ENCODE data around the gene CEP89. TPM values are rescaled to one million over a fixed set of nuclear protein-coding genes. Genes with fewer than 3 reads are reported as not detected.

The CEP89 gene
- total RNA-seq, 1 experiment from 2014 or later: 14.5 TPM

GRCh38 chr19:32877977-32878745, 93.6 kb downstream of the CEP89 start:
- Histone ChIP-seq H3K9me3 (no peaks in the 10 kb centered on the region), H3K4me1 (no peaks in the 10 kb centered on the region; the same call in 1 of the 2 replicates), H3K4me3 (ENCODE audit: low read depth, low read length) (no peak overlapping the region), H3K36me3 (ENCODE audit: control insufficient read depth, insufficient read depth, low read length) (no peaks in the 10 kb centered on the region), H3K27me3 (replicated peaks; ENCODE audit: control insufficient read depth, insufficient read depth, low read length) (no peaks in the 10 kb centered on the region)
- Mint-ChIP-seq H3K4me1 (ENCODE audit: low read depth, unreplicated experiment) (peaks cover 11% of the 10 kb centered on the region), H3K36me3 (ENCODE audit: insufficient read depth, unreplicated experiment) (no peaks in the 10 kb centered on the region), H3K9me3 (ENCODE audit: unreplicated experiment) (no peaks in the 10 kb centered on the region), H3K27ac (ENCODE audit: unreplicated experiment) (peak overlapping the region; percentile 57), H3K4me3 (ENCODE audit: unreplicated experiment) (no peak overlapping the region), H3K27me3 (ENCODE audit: insufficient read depth, unreplicated experiment) (no peaks in the 10 kb centered on the region)
- BruUV-seq (replicated peaks): no TSS peak
- no peak for DNase-seq
- ChIA-PET POLR2A (no interaction called here), CTCF (no interaction called here)
- intact Hi-C loops (cut with micrococcal nuclease; ENCODE audit: unreplicated experiment): no loop called here
- TF ChIP-seq CTCF (IDR thresholded peaks at IDR 0.05; ENCODE audit: insufficient read depth in 1 of 2, low read depth in 1 of 2, low read length in 1 of 2, severe bottlenecking in 1 of 2, unreplicated experiment in 1 of 2): no peak

DNA sequence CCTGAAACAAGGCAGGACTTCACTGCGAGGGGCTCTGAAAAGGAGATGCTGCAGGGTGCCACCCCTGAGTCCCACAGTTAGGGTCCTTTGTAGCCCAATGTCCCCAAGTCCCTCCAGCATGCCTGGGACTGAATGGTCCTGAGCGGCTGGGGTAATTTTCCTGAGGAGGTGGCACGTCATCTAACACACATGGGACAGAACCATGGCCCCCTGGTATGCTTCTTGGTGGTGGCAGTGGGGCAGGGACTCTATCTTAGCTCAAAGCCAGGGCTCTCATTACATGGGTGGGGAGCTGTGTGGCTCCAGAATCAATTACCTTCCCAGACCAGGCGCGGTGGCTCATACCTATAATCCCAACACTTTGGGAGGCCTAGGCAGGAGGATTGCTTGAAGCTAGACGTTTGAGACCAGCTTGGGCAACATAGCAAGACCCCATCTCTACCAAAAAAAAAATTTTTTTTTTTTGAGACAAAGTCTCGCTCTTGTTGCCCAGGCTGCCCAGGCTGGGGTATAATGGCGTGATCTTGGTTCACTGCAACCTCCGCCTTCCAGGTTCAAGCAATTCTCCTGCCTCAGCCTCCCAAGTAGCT, 94.3 kb downstream of the CEP89 start:
- POLR2A ChIA-PET: no interaction called here
- H3K4me1 Mint-ChIP-seq (ENCODE audit: low read depth, unreplicated experiment): peaks cover 11% of the 10 kb centered on the region
- no peaks in the 10 kb centered on the region for H3K36me3 Mint-ChIP-seq (ENCODE audit: insufficient read depth, unreplicated experiment)
- no TSS peak for BruUV-seq (replicated peaks)
- H3K4me3 Mint-ChIP-seq (ENCODE audit: unreplicated experiment): no peak overlapping the region
- CTCF ChIA-PET: no interaction called here
- DNase-seq: no peak
- no peak for TF ChIP-seq CTCF (IDR thresholded peaks at IDR 0.05; ENCODE audit: insufficient read depth in 1 of 2, low read depth in 1 of 2, low read length in 1 of 2, severe bottlenecking in 1 of 2, unreplicated experiment in 1 of 2)
- intact Hi-C loops (cut with micrococcal nuclease; ENCODE audit: unreplicated experiment): no loop called here
- no peaks in the 10 kb centered on the region for H3K27me3 Mint-ChIP-seq (ENCODE audit: insufficient read depth, unreplicated experiment)
- H3K9me3 Mint-ChIP-seq (ENCODE audit: unreplicated experiment): no peaks in the 10 kb centered on the region
- H3K4me1 ChIP-seq: no peaks in the 10 kb centered on the region; the same call in 1 of the 2 replicates
- no peaks in the 10 kb centered on the region for H3K36me3 ChIP-seq (ENCODE audit: control insufficient read depth, insufficient read depth, low read length)
- H3K4me3 ChIP-seq (ENCODE audit: low read depth, low read length): no peak overlapping the region
- H3K9me3 ChIP-seq: no peaks in the 10 kb centered on the region
- no peaks in the 10 kb centered on the region for H3K27me3 ChIP-seq (replicated peaks; ENCODE audit: control insufficient read depth, insufficient read depth, low read length)
- H3K27ac Mint-ChIP-seq (ENCODE audit: unreplicated experiment): peak overlapping the region; percentile 57

DNA sequence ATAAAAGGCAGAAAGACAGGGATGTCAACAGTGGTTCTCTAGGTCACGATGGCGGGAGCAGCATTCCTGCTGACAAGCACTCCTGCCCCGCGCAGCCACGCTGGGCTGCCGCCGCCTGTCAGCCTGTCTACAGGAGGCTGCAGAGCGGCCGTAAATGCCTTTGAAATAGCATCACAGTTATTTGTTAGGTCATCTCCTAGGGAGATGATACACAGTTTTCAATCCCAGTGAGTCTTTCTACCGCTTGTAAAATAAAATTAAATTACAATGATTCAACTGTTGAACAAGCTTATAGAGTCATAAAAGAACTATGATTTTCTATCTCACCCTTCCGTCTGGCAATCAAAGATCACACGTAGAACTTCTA, 94.9 kb downstream of the CEP89 start:
- Histone ChIP-seq H3K4me1 (no peaks in the 10 kb centered on the region; the same call in 1 of the 2 replicates), H3K4me3 (ENCODE audit: low read depth, low read length) (no peak overlapping the region), H3K36me3 (ENCODE audit: control insufficient read depth, insufficient read depth, low read length) (no peaks in the 10 kb centered on the region), H3K27me3 (replicated peaks; ENCODE audit: control insufficient read depth, insufficient read depth, low read length) (no peaks in the 10 kb centered on the region), H3K9me3 (no peaks in the 10 kb centered on the region)
- no peaks in the 10 kb centered on the region for H3K9me3 Mint-ChIP-seq (ENCODE audit: unreplicated experiment)
- H3K4me1 Mint-ChIP-seq (ENCODE audit: low read depth, unreplicated experiment): peaks cover 11% of the 10 kb centered on the region
- no peak for TF ChIP-seq CTCF (IDR thresholded peaks at IDR 0.05; ENCODE audit: insufficient read depth in 1 of 2, low read depth in 1 of 2, low read length in 1 of 2, severe bottlenecking in 1 of 2, unreplicated experiment in 1 of 2)
- CTCF ChIA-PET: no interaction called here
- BruUV-seq (replicated peaks): no TSS peak
- H3K27me3 Mint-ChIP-seq (ENCODE audit: insufficient read depth, unreplicated experiment): no peaks in the 10 kb centered on the region
- H3K36me3 Mint-ChIP-seq (ENCODE audit: insufficient read depth, unreplicated experiment): no peaks in the 10 kb centered on the region
- intact Hi-C loops (cut with micrococcal nuclease; ENCODE audit: unreplicated experiment): no loop called here
- DNase-seq: peak in 1 of 2 experiments; percentile 59
- no peak overlapping the region for H3K4me3 Mint-ChIP-seq (ENCODE audit: unreplicated experiment)
- H3K27ac Mint-ChIP-seq (ENCODE audit: unreplicated experiment): peak overlapping the region; percentile 57
- POLR2A ChIA-PET: no interaction called here

Measured in Caco-2 (cell line).